ENCODE measurements around the gene EYA2. TPM values are rescaled to one million over a fixed set of nuclear protein-coding genes. Genes with fewer than 3 reads are reported as not detected.

Gene EYA2
- polyA plus RNA-seq, 3 donors: 0.04 to 0.16 TPM; not detected in 1

- no peak for TF ChIP-seq CTCF (IDR thresholded peaks at IDR 0.05)
- Mint-ChIP-seq H3K9me3 (peaks cover 0 to 7% (median 0%) of the 10 kb centered on the region in 7 donors), H3K27me3 (ENCODE audit: low read depth in 3 of 3) (peaks cover 3 to 8% (median 5%) of the 10 kb centered on the region in 3 donors), H3K36me3 (no peaks in the 10 kb centered on the region), H3K27ac (no peak overlapping the region), H3K4me3 (no peak overlapping the region), H3K4me1 (peaks cover 3% of the 10 kb centered on the region)
- Histone ChIP-seq H3K27ac (ENCODE audit: low read depth in 1 of 2, low read length in 2 of 2) (no peak overlapping the region), H3K4me3 (replicated peaks in 1 of 3; ENCODE audit: low read depth in 2 of 3, low read length in 3 of 3) (no peak overlapping the region), H3K9ac (ENCODE audit: insufficient read depth, low read length, poor library complexity, severe bottlenecking) (no peak overlapping the region), H3K79me2 (ENCODE audit: insufficient read depth, low read length) (no peaks in the 10 kb centered on the region), H3K36me3 (replicated peaks in 1 of 2; ENCODE audit: control insufficient read depth in 1 of 2, insufficient read depth in 2 of 2, low read length in 2 of 2) (no peaks in the 10 kb centered on the region), H3K27me3 (ENCODE audit: control insufficient read depth in 2 of 2, insufficient read depth in 2 of 2, low read length in 2 of 2) (no peaks in the 10 kb centered on the region), H3K4me2 (replicated peaks; ENCODE audit: extremely low read depth, low read length, poor library complexity, severe bottlenecking) (no peak overlapping the region), H3K4me1 (ENCODE audit: control insufficient read depth in 1 of 2, insufficient read depth in 2 of 2, low read length in 2 of 2) (no peaks in the 10 kb centered on the region), H2AFZ (ENCODE audit: insufficient read depth, low read depth, low read length, poor library complexity, severe bottlenecking) (no peak overlapping the region), H3K9me3 (replicated peaks in 1 of 2; ENCODE audit: control insufficient read depth in 1 of 2, insufficient read depth in 1 of 2, low read length in 2 of 2) (no peaks in the 10 kb centered on the region), H4K20me1 (ENCODE audit: insufficient read depth, low read length) (no peaks in the 10 kb centered on the region)
- DNase-seq: no peak
- 69% methylated on average over 4 of the region's 9 CpGs for WGBS (ENCODE audit: insufficient coverage)
- intact Hi-C loops (cut with micrococcal nuclease): no loop called here
Observed at GRCh38 chr20:47183367-47183766, 288.7 kb downstream of the EYA2 start.

GRCh38 chr20:47187450-47188195 is 293.0 kb downstream of the EYA2 start:
- Histone ChIP-seq H3K36me3 (replicated peaks in 1 of 2; ENCODE audit: control insufficient read depth in 1 of 2, insufficient read depth in 2 of 2, low read length in 2 of 2) (no peaks in the 10 kb centered on the region), H2AFZ (ENCODE audit: insufficient read depth, low read depth, low read length, poor library complexity, severe bottlenecking) (no peak overlapping the region), H3K9ac (ENCODE audit: insufficient read depth, low read length, poor library complexity, severe bottlenecking) (no peak overlapping the region), H4K20me1 (ENCODE audit: insufficient read depth, low read length) (no peaks in the 10 kb centered on the region), H3K4me2 (replicated peaks; ENCODE audit: extremely low read depth, low read length, poor library complexity, severe bottlenecking) (no peak overlapping the region), H3K79me2 (ENCODE audit: insufficient read depth, low read length) (no peaks in the 10 kb centered on the region), H3K27me3 (ENCODE audit: control insufficient read depth in 2 of 2, insufficient read depth in 2 of 2, low read length in 2 of 2) (peaks cover 0 to 4% of the 10 kb centered on the region in 2 donors), H3K27ac (ENCODE audit: low read depth in 1 of 2, low read length in 2 of 2) (no peak overlapping the region), H3K9me3 (replicated peaks in 1 of 2; ENCODE audit: control insufficient read depth in 1 of 2, insufficient read depth in 1 of 2, low read length in 2 of 2) (no peaks in the 10 kb centered on the region), H3K4me1 (ENCODE audit: control insufficient read depth in 1 of 2, insufficient read depth in 2 of 2, low read length in 2 of 2) (no peaks in the 10 kb centered on the region), H3K4me3 (replicated peaks in 1 of 3; ENCODE audit: low read depth in 2 of 3, low read length in 3 of 3) (no peak overlapping the region)
- Mint-ChIP-seq H3K36me3 (no peaks in the 10 kb centered on the region), H3K4me3 (no peak overlapping the region), H3K27ac (no peak overlapping the region), H3K9me3 (no peaks in the 10 kb centered on the region), H3K4me1 (no peaks in the 10 kb centered on the region), H3K27me3 (ENCODE audit: low read depth in 3 of 3) (peaks cover 5 to 19% (median 9%) of the 10 kb centered on the region in 3 donors)
- TF ChIP-seq CTCF (IDR thresholded peaks at IDR 0.05): no peak
- intact Hi-C loops (cut with micrococcal nuclease): no loop called here
- DNase-seq: no peak
- 70% methylated on average over 15 of the region's 19 CpGs for WGBS (ENCODE audit: insufficient coverage)

Measured in CD14-positive monocyte (primary cell).